IPS-18c (cell line): ENCODE results near the gene SOX8.

ENCODE experiments used
- H3K4me3 ChIP-seq: 2 replicates; pipeline ENCODE4 v1.7.0; 2013; ENCODE audit warnings: low read depth, mild to moderate bottlenecking, low read length, moderate library complexity; ENCODE audit not compliant: insufficient read depth
- H3K9me3 ChIP-seq: one replicate; pipeline ENCODE4 v1.6.1; 2013; ENCODE audit warnings: mild to moderate bottlenecking, low read length, moderate library complexity; ENCODE audit not compliant: control insufficient read depth, insufficient read depth

Gene SOX8

GRCh38 chr16:1009358-1010150 lies 28.0 kb downstream of the SOX8 start:
- H3K9me3 ChIP-seq = no peaks in the 10 kb centered on the region

DNA sequence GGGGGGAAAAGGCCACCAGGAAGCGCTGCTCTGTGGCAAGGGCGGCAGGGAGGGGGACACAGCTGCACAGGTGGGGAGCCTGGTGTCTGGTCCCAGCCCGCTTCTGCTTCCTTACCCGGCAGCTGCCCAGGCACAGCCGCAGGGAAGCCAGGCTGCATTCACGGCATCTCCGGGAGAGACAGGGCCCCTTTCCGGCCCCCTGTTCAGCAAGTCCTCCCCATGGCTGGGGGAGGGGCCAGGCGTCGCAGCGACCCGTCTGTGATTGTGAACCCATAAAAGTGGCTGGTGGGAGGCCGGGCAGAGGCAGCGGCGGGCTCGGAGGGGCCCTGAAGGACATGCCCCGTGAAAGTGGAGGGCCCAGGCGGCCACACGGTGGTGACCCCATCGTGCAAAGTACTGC lies 28.7 kb downstream of the SOX8 start:
- H3K9me3 ChIP-seq = no peaks in the 10 kb centered on the region
- no peak overlapping the region for H3K4me3 ChIP-seq

More at GRCh38 chr16:1009358-1010150, 28.0 kb downstream of the SOX8 start:
- no peak overlapping the region for H3K4me3 ChIP-seq

DNA sequence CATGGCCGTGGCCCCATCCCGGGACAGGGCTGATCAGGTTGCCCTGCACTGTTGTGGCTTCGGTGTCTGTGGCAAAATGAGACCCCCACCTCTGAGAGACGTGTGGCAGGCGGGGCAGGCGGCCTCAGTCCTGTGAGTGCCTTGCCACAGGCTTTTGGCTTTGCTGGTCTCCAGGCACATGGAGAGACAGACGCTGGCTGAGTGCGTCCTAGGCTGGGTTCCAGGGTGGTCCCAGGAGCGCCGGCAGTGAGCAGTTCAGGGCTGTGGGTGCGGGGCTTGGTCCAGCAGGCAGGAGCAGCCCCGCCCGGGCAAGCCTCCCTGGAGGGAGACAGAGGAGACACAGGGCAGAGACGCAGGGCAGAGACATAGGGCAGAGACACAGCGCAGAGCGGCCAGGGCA lies 29.2 kb downstream of the SOX8 start:
- no peak overlapping the region for H3K4me3 ChIP-seq

DNA sequence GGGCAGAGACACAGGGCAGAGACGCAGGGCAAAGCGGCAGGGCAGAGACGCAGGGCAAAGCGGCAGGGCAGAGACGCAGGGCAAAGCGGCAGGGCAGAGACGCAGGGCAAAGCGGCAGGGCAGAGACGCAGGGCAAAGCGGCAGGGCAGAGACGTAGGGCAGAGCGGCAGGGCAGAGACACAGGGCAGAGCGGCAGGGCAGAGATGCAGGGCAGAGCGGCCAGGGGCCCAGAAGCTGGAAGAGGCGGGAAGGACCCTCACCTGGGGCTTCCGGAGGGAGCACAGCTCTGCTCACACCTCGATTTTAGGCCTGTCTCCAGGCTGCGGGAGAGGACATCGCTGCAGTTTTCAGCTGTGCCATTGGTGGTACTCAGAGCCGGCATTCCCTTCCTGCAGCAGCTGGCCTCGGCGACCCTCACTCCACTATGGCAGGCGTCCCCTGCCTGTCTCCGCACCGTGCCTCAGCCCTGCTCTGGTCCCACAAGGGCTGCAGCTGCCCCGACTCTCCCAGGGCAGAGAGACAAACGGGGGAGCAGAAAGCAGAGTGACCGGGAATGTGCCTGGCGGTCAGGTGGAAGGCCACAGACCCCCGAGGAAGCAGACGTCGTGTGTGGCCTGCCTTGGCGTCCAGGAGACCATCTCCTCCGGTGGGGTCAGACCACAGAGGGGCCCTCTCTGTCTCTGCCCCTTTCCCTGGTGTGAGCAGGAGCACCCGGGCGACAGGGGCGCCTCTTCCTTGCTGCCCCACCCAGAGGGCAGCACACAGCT lies 29.9 kb downstream of the SOX8 start:
- Histone ChIP-seq H3K4me3 (no peak overlapping the region), H3K9me3 (peaks cover 2% of the 10 kb centered on the region)

More for the DNA sequence above, 29.2 kb downstream of the SOX8 start:
- no peaks in the 10 kb centered on the region for H3K9me3 ChIP-seq

GRCh38 chr16:1012135-1012534 lies 30.6 kb downstream of the SOX8 start:
- peaks cover 2% of the 10 kb centered on the region for H3K9me3 ChIP-seq
- no peak overlapping the region for H3K4me3 ChIP-seq

DNA sequence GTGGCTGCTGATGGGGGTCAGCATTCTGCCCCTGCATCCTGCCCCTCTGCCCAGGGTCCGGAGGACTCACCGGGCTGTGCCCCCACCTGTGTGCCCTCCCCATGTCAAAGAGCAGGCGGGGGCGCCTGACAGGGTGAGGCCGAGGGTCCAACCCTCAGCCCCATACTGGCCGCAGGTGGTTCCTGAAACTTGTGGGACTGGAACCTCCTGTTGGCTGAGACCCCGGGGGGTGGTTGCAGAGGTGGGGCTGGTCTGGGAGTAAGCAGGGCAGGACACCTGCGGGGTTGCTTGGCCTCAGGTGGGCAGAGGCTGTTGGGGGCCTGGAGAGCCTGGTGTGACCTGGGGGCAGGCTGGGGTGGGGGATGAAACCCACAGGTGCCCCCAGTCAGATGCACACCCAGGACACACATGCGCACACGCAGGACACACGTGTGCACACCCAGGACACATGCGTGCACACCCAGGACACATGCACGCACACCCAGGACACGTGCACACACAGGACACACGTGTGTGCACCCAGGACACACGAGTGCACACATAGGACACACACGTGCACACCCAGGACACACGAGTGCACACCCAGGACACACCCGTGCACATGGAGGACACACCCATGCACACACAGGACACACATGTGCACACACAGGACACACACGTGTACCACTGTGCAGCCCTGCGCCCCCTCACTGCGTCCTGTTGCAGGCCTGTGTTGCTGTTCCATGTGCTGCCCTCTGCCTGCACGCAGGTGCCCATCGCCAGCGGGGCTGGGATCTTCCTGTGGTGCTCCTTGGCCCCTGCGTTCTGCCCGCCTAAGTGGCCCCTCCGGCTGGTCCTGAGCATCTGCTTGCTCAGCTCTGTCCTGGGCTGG lies 31.4 kb downstream of the SOX8 start:
- Histone ChIP-seq H3K9me3 (peaks cover 2% of the 10 kb centered on the region), H3K4me3 (no peak overlapping the region; the same call in 1 of the 2 replicates)

DNA sequence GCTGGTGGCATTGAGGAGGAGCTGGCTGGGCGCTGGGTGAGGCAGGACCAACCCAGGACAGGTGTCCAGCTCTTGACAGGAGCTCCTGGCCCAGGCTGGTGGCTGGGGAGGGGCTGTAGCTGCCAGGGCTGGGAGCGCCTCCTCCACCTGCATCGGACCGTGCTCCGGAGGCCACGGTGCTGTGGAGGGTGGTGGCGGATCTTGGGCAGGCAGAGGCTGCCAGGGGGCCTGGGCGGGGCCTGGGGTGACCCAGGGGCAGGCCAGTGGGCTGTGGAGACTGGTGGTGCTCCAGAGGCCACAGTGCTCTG lies 32.0 kb downstream of the SOX8 start:
- Histone ChIP-seq H3K9me3 (peaks cover 2% of the 10 kb centered on the region), H3K4me3 (no peak overlapping the region)

GRCh38 chr16:1014221-1014620 lies 32.7 kb downstream of the SOX8 start:
- Histone ChIP-seq H3K4me3 (no peak overlapping the region), H3K9me3 (peaks cover 2% of the 10 kb centered on the region)

DNA sequence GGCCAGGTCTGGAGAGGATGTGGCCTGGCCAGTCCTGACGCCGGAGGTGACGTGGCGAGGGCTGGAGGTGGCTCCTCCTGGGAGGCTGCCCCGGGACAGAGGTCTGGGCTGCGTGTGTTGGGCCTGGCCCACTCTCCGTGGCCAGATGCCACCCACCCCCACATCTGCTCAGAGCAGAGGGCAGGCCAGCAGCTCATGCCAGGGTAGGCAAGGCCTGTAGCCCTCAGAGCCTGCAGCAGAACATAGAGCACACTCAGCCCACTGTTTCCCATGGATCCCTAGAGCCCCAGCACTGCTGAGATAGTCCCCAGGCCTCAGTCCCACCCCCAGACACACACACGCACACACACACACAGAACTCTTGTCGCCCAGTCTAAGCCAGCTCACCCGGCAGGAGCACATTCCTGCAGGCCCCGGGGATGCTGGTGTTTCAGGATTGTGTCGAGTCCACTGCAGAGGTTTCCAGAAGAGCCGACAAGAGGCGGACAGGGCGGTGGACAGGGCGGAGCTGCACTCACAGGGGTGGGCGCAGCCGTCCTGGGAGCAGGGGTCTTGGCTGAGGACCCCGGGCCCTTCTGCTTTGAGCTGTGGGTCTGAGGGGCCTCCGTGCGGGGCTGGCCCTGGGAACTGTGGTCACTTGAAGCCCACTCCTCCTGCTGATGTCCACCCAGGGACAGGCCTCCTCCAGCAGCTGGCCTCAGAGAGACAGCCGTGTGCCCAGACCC lies 33.4 kb downstream of the SOX8 start:
- H3K9me3 ChIP-seq = peaks cover 2% of the 10 kb centered on the region
- no peak overlapping the region for H3K4me3 ChIP-seq

GRCh38 chr16:1018447-1019198 lies 37.1 kb downstream of the SOX8 start:
- peaks cover 2% of the 10 kb centered on the region for H3K9me3 ChIP-seq
- H3K4me3 ChIP-seq = no peak overlapping the region

- Histone ChIP-seq H3K9me3 (peaks cover 2% of the 10 kb centered on the region), H3K4me3 (no peak overlapping the region)
Measured at GRCh38 chr16:1019231-1020090, 37.9 kb downstream of the SOX8 start.

- no peak overlapping the region for H3K4me3 ChIP-seq
- H3K9me3 ChIP-seq = peaks cover 2% of the 10 kb centered on the region
Measured at GRCh38 chr16:1020091-1020399, 38.5 kb downstream of the SOX8 start.

DNA sequence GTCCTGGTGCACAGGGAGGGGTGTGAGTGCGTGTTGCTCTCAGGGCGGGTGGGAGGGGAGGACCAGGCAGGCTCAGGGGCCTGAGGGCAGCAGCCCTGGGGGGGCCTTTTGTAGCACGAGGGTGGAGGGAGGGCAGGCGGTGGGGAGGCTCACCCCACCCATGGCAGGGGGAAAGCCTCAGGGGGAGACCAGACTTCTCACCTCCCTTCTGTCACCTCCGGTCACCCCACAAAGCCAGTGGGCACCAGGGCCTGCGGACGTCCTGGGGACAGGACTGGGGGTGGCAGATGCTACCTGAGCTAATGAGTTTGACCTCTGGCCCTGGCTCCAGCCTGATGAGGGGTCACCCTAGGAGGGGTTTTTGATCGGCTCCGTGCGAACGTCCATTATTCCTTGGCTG lies 39.0 kb downstream of the SOX8 start:
- no peak overlapping the region for H3K4me3 ChIP-seq
- H3K9me3 ChIP-seq = peaks cover 2% of the 10 kb centered on the region

GRCh38 chr16:1021553-1022160 lies 40.1 kb downstream of the SOX8 start:
- Histone ChIP-seq H3K9me3 (no peaks in the 10 kb centered on the region), H3K4me3 (no peak overlapping the region)

DNA sequence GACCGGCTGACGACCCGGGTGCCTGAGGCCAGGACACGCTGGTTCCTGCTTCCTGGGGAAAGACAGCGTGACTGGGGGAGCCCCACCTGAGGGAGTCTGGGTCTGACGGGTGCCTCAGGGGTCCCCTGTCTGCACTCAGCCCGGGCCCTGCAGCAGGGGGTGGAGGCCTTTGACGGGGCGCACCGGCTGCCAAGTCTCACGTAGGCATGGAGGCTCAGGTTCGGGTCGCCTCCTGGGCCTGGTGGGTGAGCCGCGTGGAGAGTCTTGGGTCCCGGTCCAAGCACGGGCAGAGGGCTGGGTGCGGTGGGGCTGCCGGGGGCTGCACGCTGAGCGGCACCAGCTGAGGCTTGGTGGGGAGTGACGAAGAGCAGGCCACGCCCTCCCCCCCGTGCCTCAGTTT lies 40.9 kb downstream of the SOX8 start:
- H3K4me3 ChIP-seq = no peak overlapping the region
- no peaks in the 10 kb centered on the region for H3K9me3 ChIP-seq
